Stomach (tissue), 4 donors: Measurements from ENCODE around the gene RNF207.

ENCODE experiments used
- POLR2A ChIP-seq, 4 donors: fragments of 450-650 bp; IDR thresholded peaks; one replicate each; pipeline ENCODE4 v1.6.1; 2016; ENCODE audit warnings: antibody characterized with exemption in 4 of 4, control low read depth in 2 of 4, mild to moderate bottlenecking in 1 of 4, moderate library complexity in 1 of 4
- POLR2AphosphoS5 ChIP-seq, 3 donors: sonication (generic); formaldehyde crosslinking; IDR thresholded peaks; one replicate each; pipeline ENCODE4 v1.6.1; 2016; ENCODE audit warnings: antibody characterized with exemption in 3 of 3
- TF ChIP-seq, protein P1 (sequence below), 7 experiments: fragments of 450-650 bp in 4 of 7; fragments of 200-600 bp in 3 of 7; sonication (generic) in 3 of 7; IDR thresholded peaks; one replicate each; pipeline ENCODE4 v1.5.1; 2016 to 2019; ENCODE audit warnings: antibody characterized with exemption in 7 of 7, control low read depth in 2 of 7, mild to moderate bottlenecking in 1 of 7

DNA sequence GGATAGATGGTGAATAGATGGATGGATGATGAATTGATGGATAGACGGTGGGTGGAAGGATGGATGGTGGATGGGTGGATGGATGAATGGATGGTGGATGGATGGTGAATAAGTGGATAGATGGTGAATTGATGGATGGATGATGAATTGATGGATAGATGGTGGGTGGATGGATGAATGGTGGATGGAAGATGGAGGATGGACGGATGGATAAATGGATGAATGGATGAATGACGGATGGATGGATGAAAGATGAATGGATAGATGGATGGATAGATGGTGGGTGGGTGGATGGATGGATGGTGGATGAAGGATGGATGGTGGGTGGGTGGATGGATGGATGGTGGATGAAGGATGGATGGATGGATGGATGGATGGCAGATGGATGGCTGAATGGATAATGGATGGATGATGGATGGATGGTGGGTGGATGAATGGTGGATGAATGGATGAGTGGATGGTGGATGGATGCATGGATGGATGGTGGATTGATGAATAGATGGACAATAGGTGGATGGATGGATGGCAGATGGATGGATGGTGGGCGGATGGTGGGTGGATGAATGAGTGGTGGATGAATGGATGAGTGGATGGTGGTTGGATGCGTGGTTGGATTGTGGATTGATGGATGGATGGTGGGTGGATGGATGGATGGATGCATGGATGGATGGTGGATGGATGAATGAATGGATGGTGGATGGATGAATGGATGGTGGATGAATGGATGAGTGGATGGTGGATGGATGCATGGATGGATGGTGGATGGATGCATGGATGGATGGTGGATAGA is 31.1 kb upstream of the RNF207 start:
- TF ChIP-seq, protein P1, sequence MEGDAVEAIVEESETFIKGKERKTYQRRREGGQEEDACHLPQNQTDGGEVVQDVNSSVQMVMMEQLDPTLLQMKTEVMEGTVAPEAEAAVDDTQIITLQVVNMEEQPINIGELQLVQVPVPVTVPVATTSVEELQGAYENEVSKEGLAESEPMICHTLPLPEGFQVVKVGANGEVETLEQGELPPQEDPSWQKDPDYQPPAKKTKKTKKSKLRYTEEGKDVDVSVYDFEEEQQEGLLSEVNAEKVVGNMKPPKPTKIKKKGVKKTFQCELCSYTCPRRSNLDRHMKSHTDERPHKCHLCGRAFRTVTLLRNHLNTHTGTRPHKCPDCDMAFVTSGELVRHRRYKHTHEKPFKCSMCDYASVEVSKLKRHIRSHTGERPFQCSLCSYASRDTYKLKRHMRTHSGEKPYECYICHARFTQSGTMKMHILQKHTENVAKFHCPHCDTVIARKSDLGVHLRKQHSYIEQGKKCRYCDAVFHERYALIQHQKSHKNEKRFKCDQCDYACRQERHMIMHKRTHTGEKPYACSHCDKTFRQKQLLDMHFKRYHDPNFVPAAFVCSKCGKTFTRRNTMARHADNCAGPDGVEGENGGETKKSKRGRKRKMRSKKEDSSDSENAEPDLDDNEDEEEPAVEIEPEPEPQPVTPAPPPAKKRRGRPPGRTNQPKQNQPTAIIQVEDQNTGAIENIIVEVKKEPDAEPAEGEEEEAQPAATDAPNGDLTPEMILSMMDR (IDR thresholded peaks at IDR 0.05), result no peak
- TF ChIP-seq POLR2AphosphoS5 (IDR thresholded peaks at IDR 0.05) (no peak), POLR2A (IDR thresholded peaks at IDR 0.05) (no peak)
